HepG2 (cell line): ENCODE data around the gene ZNF615. TPM values are rescaled to one million over a fixed set of nuclear protein-coding genes. Genes with fewer than 3 reads are reported as not detected.

Source experiments
- AGO1 ChIP-seq: fragments of 200-400 bp; formaldehyde crosslinking; IDR thresholded peaks from 2 replicates; pipeline ENCODE4 v1.6.1; 2017; ENCODE audit warnings: mild to moderate bottlenecking, low read depth, low read length, moderate library complexity; ENCODE audit not compliant: poor library complexity, severe bottlenecking
- HOXD1 ChIP-seq: sonication (generic); formaldehyde crosslinking; IDR thresholded peaks from 2 replicates; pipeline ENCODE4 v1.5.0; 2020; ENCODE audit warnings: missing genetic modification reagents
- NCOR1 ChIP-seq: fragments of 200-600 bp; sonication (generic); IDR thresholded peaks from 2 replicates; pipeline ENCODE4 v1.7.0; 2017; ENCODE audit warnings: antibody characterized with exemption, low read length, borderline replicate concordance
- ONECUT2 ChIP-seq: sonication (generic); formaldehyde crosslinking; IDR thresholded peaks from 2 replicates; pipeline ENCODE4 v1.4.0; 2020; ENCODE audit warnings: missing genetic modification reagents
- POLR2G ChIP-seq: fragments of 200-400 bp; formaldehyde crosslinking; IDR thresholded peaks from 2 replicates; pipeline ENCODE4 v1.6.1; 2018; ENCODE audit warnings: mild to moderate bottlenecking, low read depth, low read length, moderate library complexity
- RAD21 ChIP-seq: fragments of 450-650 bp; formaldehyde crosslinking; IDR thresholded peaks from 2 replicates; pipeline ENCODE4 v1.5.0; 2020; ENCODE audit warnings: mild to moderate bottlenecking
- SSRP1 ChIP-seq: IDR thresholded peaks from 2 replicates; pipeline ENCODE4 v1.6.1; 2016; ENCODE audit warnings: control low read depth
- TOPORS ChIP-seq: sonication (generic); formaldehyde crosslinking; IDR thresholded peaks from 2 replicates; pipeline ENCODE4 v1.8.0; 2023; ENCODE audit warnings: mild to moderate bottlenecking, missing genetic modification reagents
- ZIK1 ChIP-seq: sonication (generic); formaldehyde crosslinking; IDR thresholded peaks from 2 replicates; pipeline ENCODE4 v1.5.0; 2020; ENCODE audit warnings: mild to moderate bottlenecking, low read depth, missing genetic modification reagents, borderline replicate concordance
- ZNF282 ChIP-seq: fragments of 450-650 bp; IDR thresholded peaks from 2 replicates; pipeline ENCODE4 v1.6.1; 2018; ENCODE audit not compliant: partially characterized antibody
- ZNF317 ChIP-seq: sonication (generic); formaldehyde crosslinking; IDR thresholded peaks from 2 replicates; pipeline ENCODE4 v1.5.0; 2020; ENCODE audit warnings: mild to moderate bottlenecking, missing genetic modification reagents
- ZNF780A ChIP-seq: sonication (generic); formaldehyde crosslinking; IDR thresholded peaks from 2 replicates; pipeline ENCODE4 v1.8.0; 2022; ENCODE audit warnings: mild to moderate bottlenecking, missing genetic modification reagents, moderate library complexity
- ZNF83 ChIP-seq: sonication (generic); formaldehyde crosslinking; IDR thresholded peaks from 2 replicates; pipeline ENCODE4 v1.4.0; 2020; ENCODE audit warnings: missing genetic modification reagents, mild to moderate bottlenecking, borderline replicate concordance
- polyA plus RNA-seq, 8 experiments: library from polyadenylated mRNA; depleted of rRNA in 3 of 8; stranded (reverse) in 7 of 8; unstranded in 1 of 8; fragments of >200 nt; fragmentation: Illumina TruSeq in 4 of 8; extraction: Trizol in 4 of 8; gene quantifications; 2 replicates each; pipeline versions ENCODE4 v1.2.1 to v1.2.3, GENCODE V29; 2011 to 2016; ENCODE audit warnings: low read depth in 4 of 8, missing spikeins in 1 of 8, mixed read lengths in 1 of 8; ENCODE audit not compliant: insufficient read depth in 1 of 8
- total RNA-seq, 5 experiments: library from RNA; depleted of rRNA; stranded (reverse); fragments of >200 nt; fragmentation: Illumina TruSeq; extraction: Trizol; gene quantifications; 2 replicates each; pipeline ENCODE4 v1.2.3, GENCODE V29; 2016; ENCODE audit warnings: low read depth in 1 of 5
- TF ChIP-seq, protein P1 (sequence below): sonication (generic); formaldehyde crosslinking; IDR thresholded peaks from 2 replicates; pipeline ENCODE4 v1.5.0; 2020; ENCODE audit warnings: mild to moderate bottlenecking, missing genetic modification reagents, borderline replicate concordance
- TF ChIP-seq, protein P2 (sequence below): sonication (generic); formaldehyde crosslinking; IDR thresholded peaks from 2 replicates; pipeline ENCODE4 v1.4.0; 2020; ENCODE audit warnings: missing genetic modification reagents, mild to moderate bottlenecking, borderline replicate concordance
- TF ChIP-seq, protein P3 (sequence below): fragments of 450-650 bp; IDR thresholded peaks from 2 replicates; pipeline ENCODE4 v1.6.1; 2017
- TF ChIP-seq, protein P4 (sequence below): fragments of 450-650 bp; IDR thresholded peaks from 2 replicates; pipeline ENCODE4 v1.6.1; 2016

ZNF615 gene
- total and polyA plus RNA-seq, 2 of the 13 experiments (the other 11 are each of a cell fraction or from before 2014, with no cell fraction given): 5.2 to 7.8 TPM

DNA sequence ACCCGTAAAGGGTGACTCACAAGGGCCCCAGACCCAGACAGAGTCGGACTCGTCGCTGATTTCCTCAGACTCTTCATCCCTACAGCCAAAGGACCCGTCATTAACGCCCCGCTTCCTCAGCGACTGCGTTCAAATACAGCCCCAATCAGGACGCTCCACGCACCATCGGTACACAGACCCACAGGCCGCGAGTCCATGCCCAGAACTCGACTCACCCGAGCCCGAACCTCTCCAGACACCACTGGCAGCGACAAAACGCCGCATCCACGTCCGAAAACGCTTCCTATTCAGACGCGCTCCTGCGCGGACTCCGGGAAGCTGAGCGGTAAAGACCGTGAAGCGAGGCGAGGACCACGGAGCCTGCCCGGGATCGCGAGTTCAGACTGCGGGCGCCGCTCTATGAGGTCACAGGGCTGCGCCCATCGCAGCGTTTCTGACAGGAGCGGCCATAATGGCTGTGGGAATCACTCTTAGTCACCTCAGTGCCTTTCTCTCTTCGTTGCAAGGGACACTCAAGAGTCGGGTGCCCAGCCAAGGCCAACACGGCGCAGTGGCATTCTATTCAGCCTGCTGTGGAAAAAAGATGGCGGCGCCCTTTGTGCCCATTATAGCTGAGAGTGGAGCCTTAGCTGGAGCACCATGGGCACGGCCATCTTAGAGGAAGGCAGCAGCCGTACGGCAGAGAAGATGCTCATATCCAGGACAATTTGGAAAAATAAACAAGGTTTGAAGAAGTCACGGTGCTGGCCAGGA lies 20.2 kb upstream of the ZNF615 start, which contains the start of gene ZNF614 (continued):
- TF ChIP-seq POLR2G (peak; percentile 94), ZNF780A (CRISPR knock-in tag) (no peak), ZIK1 (CRISPR knock-in tag) (no peak), RAD21 (CRISPR knock-in tag) (peak; percentile 57; the same call in 1 of the 2 replicates), ZNF282 (no peak), NCOR1 (no peak), ONECUT2 (no peak), AGO1 (no peak), ZNF317 (CRISPR knock-in tag) (peak; percentile 89), ZNF83 (CRISPR knock-in tag) (no peak), HOXD1 (CRISPR knock-in tag) (no peak), TOPORS (CRISPR knock-in tag) (peak; percentile 66; the same call in 1 of the 2 replicates), SSRP1 (CRISPR knock-in tag) (no peak)
- TF ChIP-seq, protein P1, sequence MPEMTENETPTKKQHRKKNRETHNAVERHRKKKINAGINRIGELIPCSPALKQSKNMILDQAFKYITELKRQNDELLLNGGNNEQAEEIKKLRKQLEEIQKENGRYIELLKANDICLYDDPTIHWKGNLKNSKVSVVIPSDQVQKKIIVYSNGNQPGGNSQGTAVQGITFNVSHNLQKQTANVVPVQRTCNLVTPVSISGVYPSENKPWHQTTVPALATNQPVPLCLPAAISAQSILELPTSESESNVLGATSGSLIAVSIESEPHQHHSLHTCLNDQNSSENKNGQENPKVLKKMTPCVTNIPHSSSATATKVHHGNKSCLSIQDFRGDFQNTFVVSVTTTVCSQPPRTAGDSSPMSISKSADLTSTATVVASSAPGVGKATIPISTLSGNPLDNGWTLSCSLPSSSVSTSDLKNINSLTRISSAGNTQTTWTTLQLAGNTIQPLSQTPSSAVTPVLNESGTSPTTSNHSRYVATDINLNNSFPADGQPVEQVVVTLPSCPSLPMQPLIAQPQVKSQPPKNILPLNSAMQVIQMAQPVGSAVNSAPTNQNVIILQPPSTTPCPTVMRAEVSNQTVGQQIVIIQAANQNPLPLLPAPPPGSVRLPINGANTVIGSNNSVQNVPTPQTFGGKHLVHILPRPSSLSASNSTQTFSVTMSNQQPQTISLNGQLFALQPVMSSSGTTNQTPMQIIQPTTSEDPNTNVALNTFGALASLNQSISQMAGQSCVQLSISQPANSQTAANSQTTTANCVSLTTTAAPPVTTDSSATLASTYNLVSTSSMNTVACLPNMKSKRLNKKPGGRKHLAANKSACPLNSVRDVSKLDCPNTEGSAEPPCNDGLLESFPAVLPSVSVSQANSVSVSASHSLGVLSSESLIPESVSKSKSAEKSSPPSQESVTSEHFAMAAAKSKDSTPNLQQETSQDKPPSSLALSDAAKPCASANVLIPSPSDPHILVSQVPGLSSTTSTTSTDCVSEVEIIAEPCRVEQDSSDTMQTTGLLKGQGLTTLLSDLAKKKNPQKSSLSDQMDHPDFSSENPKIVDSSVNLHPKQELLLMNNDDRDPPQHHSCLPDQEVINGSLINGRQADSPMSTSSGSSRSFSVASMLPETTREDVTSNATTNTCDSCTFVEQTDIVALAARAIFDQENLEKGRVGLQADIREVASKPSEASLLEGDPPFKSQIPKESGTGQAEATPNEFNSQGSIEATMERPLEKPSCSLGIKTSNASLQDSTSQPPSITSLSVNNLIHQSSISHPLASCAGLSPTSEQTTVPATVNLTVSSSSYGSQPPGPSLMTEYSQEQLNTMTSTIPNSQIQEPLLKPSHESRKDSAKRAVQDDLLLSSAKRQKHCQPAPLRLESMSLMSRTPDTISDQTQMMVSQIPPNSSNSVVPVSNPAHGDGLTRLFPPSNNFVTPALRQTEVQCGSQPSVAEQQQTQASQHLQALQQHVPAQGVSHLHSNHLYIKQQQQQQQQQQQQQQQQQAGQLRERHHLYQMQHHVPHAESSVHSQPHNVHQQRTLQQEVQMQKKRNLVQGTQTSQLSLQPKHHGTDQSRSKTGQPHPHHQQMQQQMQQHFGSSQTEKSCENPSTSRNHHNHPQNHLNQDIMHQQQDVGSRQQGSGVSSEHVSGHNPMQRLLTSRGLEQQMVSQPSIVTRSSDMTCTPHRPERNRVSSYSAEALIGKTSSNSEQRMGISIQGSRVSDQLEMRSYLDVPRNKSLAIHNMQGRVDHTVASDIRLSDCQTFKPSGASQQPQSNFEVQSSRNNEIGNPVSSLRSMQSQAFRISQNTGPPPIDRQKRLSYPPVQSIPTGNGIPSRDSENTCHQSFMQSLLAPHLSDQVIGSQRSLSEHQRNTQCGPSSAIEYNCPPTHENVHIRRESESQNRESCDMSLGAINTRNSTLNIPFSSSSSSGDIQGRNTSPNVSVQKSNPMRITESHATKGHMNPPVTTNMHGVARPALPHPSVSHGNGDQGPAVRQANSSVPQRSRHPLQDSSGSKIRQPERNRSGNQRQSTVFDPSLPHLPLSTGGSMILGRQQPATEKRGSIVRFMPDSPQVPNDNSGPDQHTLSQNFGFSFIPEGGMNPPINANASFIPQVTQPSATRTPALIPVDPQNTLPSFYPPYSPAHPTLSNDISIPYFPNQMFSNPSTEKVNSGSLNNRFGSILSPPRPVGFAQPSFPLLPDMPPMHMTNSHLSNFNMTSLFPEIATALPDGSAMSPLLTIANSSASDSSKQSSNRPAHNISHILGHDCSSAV (CRISPR knock-in tag): no peak
- TF ChIP-seq, protein P2, sequence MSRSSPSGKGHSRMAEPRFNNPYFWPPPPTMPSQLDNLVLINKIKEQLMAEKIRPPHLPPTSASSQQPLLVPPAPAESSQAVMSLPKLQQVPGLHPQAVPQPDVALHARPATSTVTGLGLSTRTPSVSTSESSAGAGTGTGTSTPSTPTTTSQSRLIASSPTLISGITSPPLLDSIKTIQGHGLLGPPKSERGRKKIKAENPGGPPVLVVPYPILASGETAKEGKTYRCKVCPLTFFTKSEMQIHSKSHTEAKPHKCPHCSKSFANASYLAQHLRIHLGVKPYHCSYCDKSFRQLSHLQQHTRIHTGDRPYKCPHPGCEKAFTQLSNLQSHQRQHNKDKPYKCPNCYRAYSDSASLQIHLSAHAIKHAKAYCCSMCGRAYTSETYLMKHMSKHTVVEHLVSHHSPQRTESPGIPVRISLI (CRISPR knock-in tag): peak; percentile 55; the same call in 1 of the 2 replicates
- TF ChIP-seq, protein P3, sequence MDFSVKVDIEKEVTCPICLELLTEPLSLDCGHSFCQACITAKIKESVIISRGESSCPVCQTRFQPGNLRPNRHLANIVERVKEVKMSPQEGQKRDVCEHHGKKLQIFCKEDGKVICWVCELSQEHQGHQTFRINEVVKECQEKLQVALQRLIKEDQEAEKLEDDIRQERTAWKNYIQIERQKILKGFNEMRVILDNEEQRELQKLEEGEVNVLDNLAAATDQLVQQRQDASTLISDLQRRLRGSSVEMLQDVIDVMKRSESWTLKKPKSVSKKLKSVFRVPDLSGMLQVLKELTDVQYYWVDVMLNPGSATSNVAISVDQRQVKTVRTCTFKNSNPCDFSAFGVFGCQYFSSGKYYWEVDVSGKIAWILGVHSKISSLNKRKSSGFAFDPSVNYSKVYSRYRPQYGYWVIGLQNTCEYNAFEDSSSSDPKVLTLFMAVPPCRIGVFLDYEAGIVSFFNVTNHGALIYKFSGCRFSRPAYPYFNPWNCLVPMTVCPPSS: no peak
- TF ChIP-seq, protein P4, sequence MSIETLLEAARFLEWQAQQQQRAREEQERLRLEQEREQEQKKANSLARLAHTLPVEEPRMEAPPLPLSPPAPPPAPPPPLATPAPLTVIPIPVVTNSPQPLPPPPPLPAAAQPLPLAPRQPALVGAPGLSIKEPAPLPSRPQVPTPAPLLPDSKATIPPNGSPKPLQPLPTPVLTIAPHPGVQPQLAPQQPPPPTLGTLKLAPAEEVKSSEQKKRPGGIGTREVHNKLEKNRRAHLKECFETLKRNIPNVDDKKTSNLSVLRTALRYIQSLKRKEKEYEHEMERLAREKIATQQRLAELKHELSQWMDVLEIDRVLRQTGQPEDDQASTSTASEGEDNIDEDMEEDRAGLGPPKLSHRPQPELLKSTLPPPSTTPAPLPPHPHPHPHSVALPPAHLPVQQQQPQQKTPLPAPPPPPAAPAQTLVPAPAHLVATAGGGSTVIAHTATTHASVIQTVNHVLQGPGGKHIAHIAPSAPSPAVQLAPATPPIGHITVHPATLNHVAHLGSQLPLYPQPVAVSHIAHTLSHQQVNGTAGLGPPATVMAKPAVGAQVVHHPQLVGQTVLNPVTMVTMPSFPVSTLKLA: no peak
